T-helper 1 cell (primary cell): Measurements from ENCODE around the gene ACSF3.
A peak's percentile ranks its signal among the peaks of the same experiment; 100 is the strongest.

Experiments used
- DNase-seq, 5 donors: peaks; one replicate each; pipeline ENCODE4 v3.0.0-alpha.2; 2012 to 2020

Gene ACSF3

GRCh38 chr16:89112377-89113151, 18.9 kb downstream of the ACSF3 start:
- no peak for DNase-seq

DNA sequence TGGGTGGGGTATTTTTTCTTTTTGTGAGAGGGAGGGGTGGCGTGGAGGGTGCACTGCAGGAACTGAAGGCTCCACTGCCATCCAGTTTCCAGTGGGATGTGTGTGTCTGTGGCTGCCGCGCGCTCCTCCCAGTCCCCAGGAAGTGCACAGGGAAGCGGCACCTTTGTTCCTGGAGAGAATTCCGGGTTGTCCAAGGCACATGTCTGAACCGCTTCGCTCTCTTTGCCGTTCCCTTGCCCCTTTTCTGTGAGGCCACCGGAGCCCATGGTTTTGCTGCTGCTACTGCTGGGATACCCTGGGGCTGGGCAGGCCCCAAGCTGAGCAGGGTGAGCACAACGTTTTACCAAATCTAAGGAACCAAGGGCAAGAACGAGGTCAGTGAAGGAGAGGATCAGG, 19.5 kb downstream of the ACSF3 start:
- no peak for DNase-seq

DNA sequence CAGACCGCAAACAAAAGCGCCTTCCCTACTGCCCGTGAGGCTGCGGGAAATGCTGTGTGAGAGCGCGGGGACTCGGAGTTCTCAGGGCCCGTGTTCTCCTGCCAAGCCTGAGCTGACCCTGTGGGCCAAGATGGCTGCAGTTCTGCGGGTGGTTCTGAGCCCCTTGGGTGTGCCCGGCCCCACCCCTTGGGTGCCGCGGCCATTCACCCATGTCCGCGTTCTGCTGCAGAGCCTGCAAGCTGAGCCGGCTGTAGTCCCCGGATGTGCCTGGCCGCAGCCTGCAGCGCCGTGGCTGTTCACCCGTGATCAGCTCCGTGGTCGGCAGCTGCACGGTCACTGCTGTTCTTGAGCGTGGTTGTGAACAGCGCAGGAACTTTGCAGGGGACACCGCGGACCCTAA, 20.0 kb downstream of the ACSF3 start:
- no peak for DNase-seq

GRCh38 chr16:89114159-89114981, 20.7 kb downstream of the ACSF3 start:
- DNase-seq = peak in 1 of 5 donors; percentile 33

DNA sequence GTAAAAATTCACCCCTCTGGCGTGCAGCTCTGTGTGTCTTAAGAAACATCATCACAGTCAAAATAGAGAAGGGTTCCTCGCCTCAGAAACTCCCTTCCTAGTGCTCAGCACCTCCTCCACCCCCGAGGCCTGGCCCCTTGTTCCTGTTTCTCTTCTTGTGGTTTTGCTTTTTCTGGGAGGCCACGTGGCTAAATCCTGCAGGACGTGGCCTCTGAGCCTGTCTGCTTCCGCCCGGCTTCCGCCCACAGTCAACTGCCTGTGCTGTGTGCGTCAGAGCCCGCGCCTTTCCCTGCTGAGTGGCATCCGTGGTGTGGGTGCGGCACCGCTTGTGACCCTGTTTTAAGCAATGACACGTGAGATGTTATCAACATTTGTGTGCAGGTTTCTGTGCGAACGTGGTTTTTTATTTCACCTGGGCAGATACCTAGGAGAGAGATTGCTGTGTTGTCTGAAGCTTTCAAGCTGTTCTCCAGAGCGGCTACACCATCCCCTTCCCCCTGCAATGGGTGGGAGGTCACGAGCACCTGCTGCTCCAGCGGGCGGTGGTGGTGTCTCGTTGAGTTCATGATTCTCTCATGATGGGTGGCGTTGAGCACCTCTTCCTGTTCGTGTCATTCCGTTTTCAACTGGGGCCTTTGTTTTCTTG, 21.7 kb downstream of the ACSF3 start:
- peak; percentile 81 to 97 (median 88) for DNase-seq

DNA sequence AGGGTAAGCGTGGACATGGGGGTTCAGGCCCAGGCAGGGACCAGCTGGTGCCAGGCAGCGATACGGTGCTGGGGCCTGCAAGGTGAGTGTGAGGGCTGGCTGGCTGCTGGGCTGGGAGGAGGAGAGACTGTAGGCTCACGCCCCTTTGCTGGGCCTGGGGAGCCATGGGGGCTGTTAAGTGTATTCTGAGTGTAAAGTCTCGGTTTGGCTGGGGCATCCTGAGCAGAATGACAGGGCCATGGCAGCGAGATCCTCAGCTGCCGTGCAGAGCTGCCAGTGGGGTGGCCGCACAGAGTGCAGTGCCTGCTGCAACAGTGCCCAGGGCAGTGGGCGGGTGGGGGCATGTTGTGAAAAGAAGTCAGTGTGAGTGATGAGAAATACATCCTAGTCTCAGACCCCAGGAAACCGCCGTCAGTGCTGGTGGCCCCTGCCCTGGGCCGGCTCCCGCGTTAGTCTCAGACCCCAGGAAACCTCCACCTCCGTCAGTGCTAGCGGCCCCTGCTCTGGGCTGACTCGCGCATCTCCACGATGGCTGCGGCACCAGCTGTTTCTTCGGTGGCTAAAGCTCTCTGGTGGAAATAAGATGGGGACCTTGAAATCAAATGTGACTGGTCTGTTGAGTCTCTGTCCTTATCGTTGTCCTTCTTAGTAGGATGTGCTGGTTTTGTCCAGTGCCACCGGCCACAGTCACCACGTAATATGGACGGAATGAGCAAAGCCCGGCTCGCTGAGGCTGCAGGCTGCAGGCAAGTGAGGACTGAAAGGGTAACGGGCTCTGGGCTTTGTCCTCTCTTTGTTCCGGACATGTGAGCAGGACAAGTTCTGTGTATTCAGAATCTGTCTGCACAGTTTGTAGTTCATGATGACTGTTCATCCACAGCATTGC, 22.9 kb downstream of the ACSF3 start:
- peak in 1 of 5 donors; percentile 3 for DNase-seq

- peak in 1 of 5 donors; percentile 4 for DNase-seq
These were observed 23.7 kb downstream of the ACSF3 start for GRCh38 chr16:89117227-89117974.

- DNase-seq = no peak
These were observed 24.3 kb downstream of the ACSF3 start for GRCh38 chr16:89117975-89118289.

DNA sequence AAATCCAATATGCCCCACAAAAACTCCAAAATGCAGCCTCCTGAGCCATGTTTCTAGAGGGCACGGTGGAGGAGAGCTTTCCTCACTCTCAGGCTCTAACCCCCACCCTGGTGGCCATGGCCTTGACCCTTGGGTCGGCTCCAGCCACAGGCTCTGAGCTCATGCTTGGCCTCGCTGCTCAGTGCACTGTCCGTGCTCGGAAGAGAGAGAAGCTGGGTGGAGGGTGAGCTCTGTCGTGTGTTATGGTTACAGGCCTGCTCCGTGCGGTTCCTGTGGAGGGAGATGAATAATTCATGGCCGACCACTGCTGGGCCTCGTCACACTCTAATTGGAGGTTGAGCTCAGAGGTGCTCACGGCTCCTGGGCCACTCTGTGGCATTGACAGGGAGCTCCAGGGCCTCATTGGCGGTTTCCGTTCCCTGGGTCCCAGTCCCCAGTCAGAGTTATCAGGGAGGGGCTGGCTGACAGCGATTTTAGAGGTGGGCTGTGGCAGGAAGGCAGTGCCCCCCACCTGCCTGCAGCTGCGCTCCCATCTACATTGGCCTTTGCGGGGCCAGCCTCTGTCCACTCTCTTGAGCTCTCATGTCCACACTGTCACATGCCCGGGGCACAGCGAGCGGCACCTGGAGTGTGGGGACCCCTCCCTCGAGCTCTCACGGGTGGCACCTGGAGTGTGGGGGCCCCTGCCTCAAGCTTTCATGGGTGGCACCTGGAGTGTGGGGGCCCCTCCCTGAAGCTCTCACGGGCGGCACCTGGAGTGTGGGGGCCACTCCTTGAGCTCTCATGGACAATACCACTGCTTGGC, 24.9 kb downstream of the ACSF3 start:
- DNase-seq = peak in 1 of 5 donors; percentile 2

DNA sequence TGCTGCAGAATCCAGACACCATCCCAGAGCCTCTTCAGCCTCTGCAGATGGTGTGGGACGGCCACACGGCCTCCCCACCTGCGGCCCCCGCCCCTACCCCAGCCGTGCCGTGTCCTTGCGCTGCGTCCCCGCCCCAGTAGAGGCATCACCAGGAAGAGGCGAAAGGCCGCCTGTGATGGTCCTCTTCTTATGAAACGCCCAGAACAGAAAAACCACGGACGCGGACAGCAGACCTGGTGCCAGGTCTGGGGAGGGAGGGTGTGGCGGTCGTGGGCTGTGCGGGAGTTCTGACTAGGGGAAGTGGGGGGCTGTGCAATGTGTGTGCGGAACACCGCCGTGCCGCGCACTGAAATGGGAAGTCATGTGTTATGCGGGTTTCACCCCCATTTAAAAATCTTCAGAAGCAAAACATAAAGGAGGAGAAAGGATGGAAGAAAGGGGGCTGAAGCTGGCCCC, 25.5 kb downstream of the ACSF3 start:
- DNase-seq = no peak

- DNase-seq = peak in 1 of 5 donors; percentile 4
These were observed 26.0 kb downstream of the ACSF3 start for GRCh38 chr16:89119661-89120141.

- DNase-seq = no peak
These were observed 26.6 kb downstream of the ACSF3 start for GRCh38 chr16:89120281-89120680.

DNA sequence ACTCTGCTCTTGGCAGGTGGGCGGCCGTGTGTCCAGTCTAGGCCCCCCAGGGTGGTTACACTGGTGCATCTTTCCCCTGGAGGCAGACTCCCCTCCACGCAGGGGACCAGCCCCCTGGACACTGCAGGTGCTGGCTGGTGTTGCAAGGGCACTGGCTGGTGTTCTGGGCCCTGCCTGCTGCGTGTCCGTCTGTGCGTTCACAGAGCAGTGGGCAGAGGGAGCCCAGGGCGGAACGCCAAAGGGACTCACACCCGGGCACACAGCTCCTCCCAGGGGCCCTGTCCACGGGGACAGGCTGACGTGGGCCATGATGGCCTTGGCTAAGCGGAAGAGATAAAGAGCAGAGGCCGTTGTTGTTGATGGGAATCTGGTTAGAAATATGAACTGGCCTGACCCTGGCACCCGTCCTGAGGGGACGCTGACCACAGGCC, 27.3 kb downstream of the ACSF3 start:
- DNase-seq = peak in 1 of 5 donors; percentile 3

DNA sequence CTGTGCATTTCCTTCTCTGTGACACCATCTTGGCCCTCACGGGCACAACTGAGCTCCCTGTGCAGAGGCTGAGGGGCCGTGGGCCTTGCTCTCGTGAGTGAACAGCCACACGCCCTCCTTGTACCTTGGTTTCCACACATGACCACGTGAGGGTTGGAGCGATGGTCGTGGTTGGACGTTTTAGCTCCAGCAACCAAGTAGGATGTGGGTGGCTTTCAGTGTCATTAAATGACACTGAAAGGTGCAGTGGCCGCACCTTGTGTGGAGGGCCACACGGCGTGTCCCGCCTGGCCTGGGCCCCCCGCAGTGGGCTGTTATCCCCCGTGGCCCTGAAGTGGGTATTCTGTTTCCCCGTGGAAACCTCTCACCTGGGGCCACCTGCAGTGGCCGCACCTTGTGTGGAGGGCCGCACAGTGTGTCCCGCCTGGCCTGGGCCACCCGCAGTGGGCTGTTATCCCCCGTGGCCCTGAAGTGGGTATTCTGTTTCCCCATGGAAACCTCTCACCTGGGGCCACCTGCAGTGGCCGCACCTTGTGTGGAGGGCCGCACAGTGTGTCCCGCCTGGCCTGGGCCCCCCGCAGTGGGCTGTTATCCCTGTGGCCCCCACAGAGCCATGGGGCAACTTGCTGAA, 28.2 kb downstream of the ACSF3 start:
- no peak for DNase-seq

DNA sequence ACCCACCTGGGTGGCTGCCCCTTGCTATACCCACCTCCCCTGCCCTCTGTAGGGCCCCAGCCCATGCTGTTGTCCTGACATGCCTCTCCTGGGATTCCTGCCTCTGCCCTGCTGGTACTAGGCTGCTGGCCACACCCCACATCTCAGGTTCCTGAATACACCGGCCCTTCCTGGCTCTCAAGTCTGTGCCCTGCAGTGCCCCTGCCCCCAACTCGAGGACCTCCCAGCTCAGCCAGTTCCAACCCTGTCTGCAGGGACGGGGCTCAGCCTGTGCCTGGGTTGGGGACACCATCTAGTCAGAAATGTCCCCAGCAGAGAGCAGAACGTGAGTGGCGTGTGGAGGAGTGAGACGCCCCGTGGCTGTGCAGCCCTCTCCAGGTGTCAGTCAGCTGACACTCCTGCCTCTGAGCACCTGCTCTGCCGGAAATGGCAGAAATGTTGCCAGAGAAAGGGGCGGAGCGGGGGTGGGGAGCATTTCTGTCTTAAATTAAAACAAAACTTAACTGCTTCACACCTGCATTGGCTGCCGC, 28.7 kb downstream of the ACSF3 start:
- peak; percentile 23 to 70 (median 52) for DNase-seq

- peak in 1 of 5 donors; percentile 4 for DNase-seq
These were observed 29.6 kb downstream of the ACSF3 start for GRCh38 chr16:89123001-89123830.

DNA sequence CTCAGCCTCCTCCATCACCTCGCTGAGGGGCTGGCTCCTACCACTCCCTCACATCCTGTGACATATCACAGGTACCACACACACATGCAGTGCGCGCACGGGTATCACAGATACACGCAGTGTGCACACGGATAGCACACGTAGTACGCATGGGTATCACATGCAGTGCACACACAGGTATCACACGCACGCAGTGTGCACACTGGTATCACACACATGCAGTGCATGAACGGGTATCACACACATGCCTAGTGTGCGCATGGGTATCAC, 30.1 kb downstream of the ACSF3 start:
- DNase-seq = peak in 1 of 5 donors; percentile 2

DNA sequence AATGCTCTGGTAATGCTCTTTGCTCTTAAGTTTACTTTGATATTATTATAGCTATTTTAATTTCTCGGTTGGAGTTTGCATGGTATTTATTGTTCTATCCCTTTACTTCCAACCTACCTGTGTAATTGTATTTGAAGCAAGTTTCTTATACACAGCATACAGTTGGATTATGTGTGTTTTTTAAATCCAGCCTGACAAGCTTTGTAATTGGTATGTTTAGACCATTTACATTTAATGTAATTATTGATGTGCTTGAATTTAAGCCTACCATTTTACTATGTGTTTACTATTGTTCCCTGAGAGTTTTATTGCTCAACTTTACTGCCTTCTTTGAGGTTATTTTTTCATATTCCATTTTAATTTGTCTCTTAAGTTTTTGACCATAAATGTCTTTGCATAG, 35.7 kb downstream of the ACSF3 start:
- DNase-seq = no peak

- DNase-seq = no peak
These were observed 36.8 kb downstream of the ACSF3 start for GRCh38 chr16:89130448-89130847.
